HCT116 (cell line): ENCODE measurements around the gene GLDN. TPM values are rescaled to one million over a fixed set of nuclear protein-coding genes. Genes with fewer than 3 reads are reported as not detected.

ENCODE experiments used
- ATAC-seq: fragments of 200-7000 bp; cut with Tn5 transposase; 2 replicates; pipeline ENCODE4 v1.9.1; 2020; ENCODE audit warnings: mild to moderate bottlenecking, moderate library complexity
- BruUV-seq: library from RNA; stranded (reverse); fragments of 400-500 nt; replicated peaks from 2 replicates; lab custom pipeline; 2021; lab: Mats Ljungman, UMichigan
- CTCF ChIA-PET: fragments of 300-600 bp; sonication (Branson Sonifier 250); formaldehyde crosslinking; loops from one replicate; lab custom pipeline; 2021; ENCODE audit warnings: antibody characterized with exemption; lab: Charles Lee
- POLR2A ChIA-PET: fragments of 300-600, 350-600 bp; sonication (Branson Sonifier 250); formaldehyde crosslinking; loops from one replicate; lab custom pipeline; 2021; ENCODE audit warnings: antibody characterized with exemption; lab: Charles Lee
- RAD21 ChIA-PET, 2 experiments: fragments of 300-600 bp; sonication (Branson Sonifier 250); formaldehyde crosslinking; loops; one replicate each; lab custom pipeline; 2023; ENCODE audit warnings: low total read pairs in 2 of 2; ENCODE audit not compliant: uncharacterized antibody in 2 of 2, unreplicated experiment in 2 of 2, low non-redundant PET in 1 of 2; lab: Charles Lee
- DNase-seq: peaks from one replicate; pipeline ENCODE4 v3.0.0-alpha.2; 2010; ENCODE audit warnings: low read depth, low spot score
- H2AFZ ChIP-seq: fragments of 200-600 bp; shearing (Covaris generic), sonication (generic); 2 replicates; pipeline ENCODE4 v1.6.1; 2017; ENCODE audit warnings: low read depth, mixed run types, mixed read lengths, antibody characterized with exemption, low read length; ENCODE audit not compliant: poor library complexity, severe bottlenecking
- H3K27ac ChIP-seq: 2 replicates; pipeline ENCODE4 v1.5.1; 2012; ENCODE audit warnings: low read depth, low read length
- H3K27me3 ChIP-seq: fragments of 200-600 bp; sonication (generic); 2 replicates; pipeline ENCODE4 v1.6.1; 2016; ENCODE audit warnings: mixed run types, low read length, mixed read lengths; ENCODE audit not compliant: insufficient read depth
- H3K36me3 ChIP-seq, 2 experiments: fragments of 200-500 bp in 1 of 2; fragments of 200-600 bp in 1 of 2; sonication (Bioruptor generic) in 1 of 2; sonication (generic) in 1 of 2; 2 replicates each; pipeline versions ENCODE4 v1.5.1 to v1.6.1; 2014 to 2016; ENCODE audit warnings: low read length in 2 of 2, inconsistent platforms in 1 of 2, mixed read lengths in 1 of 2, mixed run types in 1 of 2; ENCODE audit not compliant: insufficient read depth in 2 of 2, control insufficient read depth in 1 of 2
- H3K4me1 ChIP-seq, 2 experiments: fragments of 200-600 bp in 1 of 2; sonication (generic) in 1 of 2; 2 replicates each; pipeline versions ENCODE4 v1.5.1 to v1.6.1; 2012 to 2017; ENCODE audit warnings: low read length in 2 of 2, inconsistent platforms in 1 of 2, mild to moderate bottlenecking in 1 of 2, mixed read lengths in 1 of 2, mixed run types in 1 of 2, moderate library complexity in 1 of 2; ENCODE audit not compliant: insufficient read depth in 2 of 2, control insufficient read depth in 1 of 2
- H3K4me2 ChIP-seq: fragments of 200-600 bp; sonication (generic); 2 replicates; pipeline ENCODE4 v1.6.1; 2017; ENCODE audit warnings: mixed run types, low read length, mixed read lengths
- H3K4me3 ChIP-seq, 2 experiments: fragments of 200-600 bp in 1 of 2; sonication (generic) in 1 of 2; replicated peaks in 1 of 2; 2 replicates each; pipeline ENCODE4 v1.5.1; 2011 to 2016; ENCODE audit warnings: low read length in 2 of 2, control low read depth in 1 of 2, low read depth in 1 of 2, mild to moderate bottlenecking in 1 of 2, mixed read lengths in 1 of 2, mixed run types in 1 of 2
- H3K79me2 ChIP-seq: fragments of 200-600 bp; sonication (generic); 2 replicates; pipeline ENCODE4 v1.6.1; 2017; ENCODE audit warnings: mild to moderate bottlenecking, mixed run types, low read length, moderate library complexity, mixed read lengths; ENCODE audit not compliant: insufficient read depth
- H3K9ac ChIP-seq: fragments of 200-600 bp; sonication (generic); 2 replicates; pipeline ENCODE4 v1.6.1; 2016; ENCODE audit warnings: low read length, mixed read lengths
- H3K9me2 ChIP-seq: fragments of 200-600 bp; sonication (generic), shearing (Covaris generic); 2 replicates; pipeline ENCODE4 v1.6.1; 2017; ENCODE audit warnings: mixed run types, mild to moderate bottlenecking, moderate library complexity; ENCODE audit not compliant: insufficient read depth
- H3K9me3 ChIP-seq, 2 experiments: fragments of 200-500 bp in 1 of 2; fragments of 200-600 bp in 1 of 2; sonication (Bioruptor generic) in 1 of 2; sonication (generic) in 1 of 2; 2 replicates each; pipeline ENCODE4 v1.6.1; 2014 to 2017; ENCODE audit warnings: low read length in 2 of 2, mixed read lengths in 2 of 2, inconsistent platforms in 1 of 2, low read depth in 1 of 2, mild to moderate bottlenecking in 1 of 2, mixed run types in 1 of 2, moderate library complexity in 1 of 2; ENCODE audit not compliant: control insufficient read depth in 1 of 2, insufficient read depth in 1 of 2
- H4K20me1 ChIP-seq: fragments of 200-600 bp; sonication (generic), shearing (Covaris generic); 2 replicates; pipeline ENCODE4 v1.6.1; 2017; ENCODE audit warnings: mixed run types, mild to moderate bottlenecking, moderate library complexity; ENCODE audit not compliant: insufficient read depth
- CEBPB ChIP-seq: IDR thresholded peaks from 2 replicates; pipeline ENCODE4 v1.6.1; 2012; ENCODE audit warnings: low read depth
- EGR1 ChIP-seq: IDR thresholded peaks from 2 replicates; pipeline ENCODE4 v1.6.1; 2012; ENCODE audit warnings: low read depth
- ELF1 ChIP-seq: IDR thresholded peaks from 2 replicates; pipeline ENCODE4 v1.6.1; 2012; ENCODE audit warnings: low read depth, borderline replicate concordance
- EZH2 ChIP-seq: fragments of 200-600 bp; sonication (generic); IDR thresholded peaks from 2 replicates; pipeline ENCODE4 v1.6.1; 2017; ENCODE audit warnings: antibody characterized with exemption, mixed run types
- JUND ChIP-seq: IDR thresholded peaks from 2 replicates; pipeline ENCODE4 v1.6.1; 2012
- POLR2AphosphoS5 ChIP-seq: IDR thresholded peaks from 2 replicates; pipeline ENCODE4 v1.6.1; 2011; ENCODE audit warnings: mild to moderate bottlenecking, low read depth, low read length, moderate library complexity
- SP1 ChIP-seq: IDR thresholded peaks from 2 replicates; pipeline ENCODE4 v1.6.1; 2012; ENCODE audit warnings: low read depth
- SRF ChIP-seq: IDR thresholded peaks from 2 replicates; pipeline ENCODE4 v1.6.1; 2012; ENCODE audit warnings: low read depth
- TCF7L2 ChIP-seq: IDR thresholded peaks from 2 replicates; pipeline ENCODE4 v1.7.0; 2011; ENCODE audit warnings: borderline replicate concordance, inconsistent platforms; ENCODE audit not compliant: insufficient read depth, insufficient read length; ENCODE audit errors: extremely low read depth
- intact Hi-C: fragments of 100-400 bp; cut with micrococcal nuclease; formaldehyde crosslinking; loops from 2 replicates; pipeline ENCODE4 v1.10.0; 2022
- total RNA-seq: library from RNA; stranded (reverse); gene quantifications from one replicate; pipeline ENCODE4 v1.2.1, GENCODE V29; 2021; ENCODE audit not compliant: unreplicated experiment
- TF ChIP-seq, protein P1 (sequence below): IDR thresholded peaks from 2 replicates; pipeline ENCODE4 v1.6.1; 2011; ENCODE audit warnings: mild to moderate bottlenecking, low read length, moderate library complexity; ENCODE audit not compliant: insufficient replicate concordance; ENCODE audit errors: extremely low read depth
- TF ChIP-seq, protein P2 (sequence below), 3 experiments: fragments of 200-600 bp in 1 of 3; sonication (generic) in 1 of 3; IDR thresholded peaks in 2 of 3; conservative IDR thresholded peaks in 1 of 3; 2 replicates each; pipeline ENCODE4 v1.5.1; 2012 to 2017; ENCODE audit warnings: low read depth in 2 of 3, low read length in 2 of 3, antibody characterized with exemption in 1 of 3, borderline replicate concordance in 1 of 3, control low read depth in 1 of 3, mild to moderate bottlenecking in 1 of 3, mixed read lengths in 1 of 3, mixed run types in 1 of 3, moderate library complexity in 1 of 3; ENCODE audit not compliant: insufficient read depth in 1 of 3

Gene GLDN
- total RNA-seq, 1 experiment from 2014 or later: 3.0 TPM

DNA sequence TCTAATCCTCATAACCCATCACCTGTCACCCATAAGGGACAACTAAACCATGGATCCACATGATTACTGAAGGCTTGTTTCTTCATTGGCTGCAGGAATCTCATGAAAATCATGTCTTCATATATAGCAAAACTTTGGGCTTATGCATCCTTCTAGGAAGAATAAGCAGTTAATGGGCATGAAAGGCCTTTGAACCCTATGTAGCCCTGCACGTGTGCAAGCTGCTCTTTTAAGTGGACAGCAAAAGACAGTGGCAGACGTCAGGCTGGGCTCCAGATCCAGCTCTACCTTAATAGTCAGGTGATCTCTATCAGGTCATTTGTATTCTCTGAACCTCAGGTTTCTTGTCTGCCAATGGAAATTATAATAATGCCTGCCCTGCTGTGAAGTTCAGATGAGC lies 21.9 kb upstream of the GLDN start:
- no peak overlapping the region for H3K4me2 ChIP-seq
- H3K9me3 ChIP-seq: no peaks in the 10 kb centered on the region
- H3K27ac ChIP-seq: no peak overlapping the region
- no peak overlapping the region for H3K4me3 ChIP-seq
- H3K79me2 ChIP-seq: no peaks in the 10 kb centered on the region
- no peaks in the 10 kb centered on the region for H3K9me2 ChIP-seq
- no peaks in the 10 kb centered on the region for H4K20me1 ChIP-seq
- intact Hi-C loops: no loop called here
- ATAC-seq: no peak
- H3K36me3 ChIP-seq: no peaks in the 10 kb centered on the region
- no peaks in the 10 kb centered on the region for H3K27me3 ChIP-seq
- DNase-seq: no peak
- RAD21 ChIA-PET: no interaction called here
- TF ChIP-seq, protein P1, sequence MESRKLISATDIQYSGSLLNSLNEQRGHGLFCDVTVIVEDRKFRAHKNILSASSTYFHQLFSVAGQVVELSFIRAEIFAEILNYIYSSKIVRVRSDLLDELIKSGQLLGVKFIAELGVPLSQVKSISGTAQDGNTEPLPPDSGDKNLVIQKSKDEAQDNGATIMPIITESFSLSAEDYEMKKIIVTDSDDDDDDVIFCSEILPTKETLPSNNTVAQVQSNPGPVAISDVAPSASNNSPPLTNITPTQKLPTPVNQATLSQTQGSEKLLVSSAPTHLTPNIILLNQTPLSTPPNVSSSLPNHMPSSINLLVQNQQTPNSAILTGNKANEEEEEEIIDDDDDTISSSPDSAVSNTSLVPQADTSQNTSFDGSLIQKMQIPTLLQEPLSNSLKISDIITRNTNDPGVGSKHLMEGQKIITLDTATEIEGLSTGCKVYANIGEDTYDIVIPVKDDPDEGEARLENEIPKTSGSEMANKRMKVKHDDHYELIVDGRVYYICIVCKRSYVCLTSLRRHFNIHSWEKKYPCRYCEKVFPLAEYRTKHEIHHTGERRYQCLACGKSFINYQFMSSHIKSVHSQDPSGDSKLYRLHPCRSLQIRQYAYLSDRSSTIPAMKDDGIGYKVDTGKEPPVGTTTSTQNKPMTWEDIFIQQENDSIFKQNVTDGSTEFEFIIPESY: no peak
- TF ChIP-seq CEBPB (no peak), SRF (no peak), EGR1 (no peak), ELF1 (no peak), EZH2 (no peak), POLR2AphosphoS5 (no peak), JUND (no peak), TCF7L2 (no peak), SP1 (no peak)
- TF ChIP-seq, protein P2, sequence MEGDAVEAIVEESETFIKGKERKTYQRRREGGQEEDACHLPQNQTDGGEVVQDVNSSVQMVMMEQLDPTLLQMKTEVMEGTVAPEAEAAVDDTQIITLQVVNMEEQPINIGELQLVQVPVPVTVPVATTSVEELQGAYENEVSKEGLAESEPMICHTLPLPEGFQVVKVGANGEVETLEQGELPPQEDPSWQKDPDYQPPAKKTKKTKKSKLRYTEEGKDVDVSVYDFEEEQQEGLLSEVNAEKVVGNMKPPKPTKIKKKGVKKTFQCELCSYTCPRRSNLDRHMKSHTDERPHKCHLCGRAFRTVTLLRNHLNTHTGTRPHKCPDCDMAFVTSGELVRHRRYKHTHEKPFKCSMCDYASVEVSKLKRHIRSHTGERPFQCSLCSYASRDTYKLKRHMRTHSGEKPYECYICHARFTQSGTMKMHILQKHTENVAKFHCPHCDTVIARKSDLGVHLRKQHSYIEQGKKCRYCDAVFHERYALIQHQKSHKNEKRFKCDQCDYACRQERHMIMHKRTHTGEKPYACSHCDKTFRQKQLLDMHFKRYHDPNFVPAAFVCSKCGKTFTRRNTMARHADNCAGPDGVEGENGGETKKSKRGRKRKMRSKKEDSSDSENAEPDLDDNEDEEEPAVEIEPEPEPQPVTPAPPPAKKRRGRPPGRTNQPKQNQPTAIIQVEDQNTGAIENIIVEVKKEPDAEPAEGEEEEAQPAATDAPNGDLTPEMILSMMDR (IDR thresholded peaks at IDR 0.05 in 2 of 3, conservative IDR thresholded peaks at IDR 0.05 in 1 of 3; ENCODE audit: borderline replicate concordance in 1 of 3, insufficient read depth in 1 of 3, low read depth in 2 of 3, low read length in 2 of 3): no peak
- no peak overlapping the region for H2AFZ ChIP-seq
- no peak overlapping the region for H3K9ac ChIP-seq
- no TSS peak for BruUV-seq
- POLR2A ChIA-PET: no interaction called here
- H3K4me1 ChIP-seq: no peaks in the 10 kb centered on the region
- CTCF ChIA-PET: no interaction called here
